A673 (cell line): ENCODE measurements around the gene ZBTB2.

Experiments
- CTCF ChIP-seq: fragments of 300-800, 200-600 bp; sonication (generic); conservative IDR thresholded peaks from 2 replicates; pipeline ENCODE4 v1.5.1; 2017; ENCODE audit warnings: low read depth, mild to moderate bottlenecking, antibody characterized with exemption, low read length, moderate library complexity, mixed read lengths
- EZH2 ChIP-seq: fragments of 200-600 bp; sonication (generic); IDR thresholded peaks from 2 replicates; pipeline ENCODE4 v1.6.1; 2017; ENCODE audit warnings: borderline replicate concordance, low read depth, mild to moderate bottlenecking, mixed read lengths, antibody characterized with exemption, low read length; ENCODE audit not compliant: poor library complexity, severe bottlenecking

GRCh38 chr6:151349651-151350270 is 41.6 kb downstream of the ZBTB2 start:
- TF ChIP-seq EZH2 (no peak), CTCF (no peak)
